Mesendoderm (in vitro differentiated cells): Measurements from ENCODE around the gene IL17REL.

Experiments used
- DNase-seq: peaks from one replicate; pipeline ENCODE4 v3.0.0; 2013
- H2AK5ac ChIP-seq: 2 replicates; pipeline ENCODE4 v1.6.1; 2013; ENCODE audit warnings: low read length, inconsistent platforms
- H2BK120ac ChIP-seq: 2 replicates; pipeline ENCODE4 v1.6.1; 2013; ENCODE audit warnings: low read depth, mild to moderate bottlenecking, low read length, moderate library complexity, mixed read lengths
- H2BK15ac ChIP-seq: replicated peaks from 2 replicates; pipeline ENCODE4 v1.6.1; 2013; ENCODE audit warnings: low read depth, mild to moderate bottlenecking, moderate library complexity
- H2BK5ac ChIP-seq: 2 replicates; pipeline ENCODE4 v1.6.1; 2013; ENCODE audit warnings: low read length, inconsistent platforms
- H3K18ac ChIP-seq: 2 replicates; pipeline ENCODE4 v1.6.1; 2013; ENCODE audit warnings: mild to moderate bottlenecking, low read length, mixed read lengths
- H3K23ac ChIP-seq: one replicate; pipeline ENCODE4 v1.6.1; 2013; ENCODE audit warnings: low read length
- H3K27ac ChIP-seq: 2 replicates; pipeline ENCODE4 v1.5.1; 2013; ENCODE audit warnings: low read depth, mild to moderate bottlenecking, inconsistent platforms, low read length, moderate library complexity
- H3K27me3 ChIP-seq: 2 replicates; pipeline ENCODE4 v1.6.1; 2013; ENCODE audit warnings: low read length, control low read depth, mild to moderate bottlenecking, inconsistent platforms; ENCODE audit not compliant: insufficient read depth, poor library complexity
- H3K36me3 ChIP-seq: 2 replicates; pipeline ENCODE4 v1.6.1; 2013; ENCODE audit warnings: low read length, inconsistent platforms; ENCODE audit not compliant: control insufficient read depth, insufficient read depth
- H3K4ac ChIP-seq: one replicate; pipeline ENCODE4 v1.6.1; 2013; ENCODE audit warnings: low read depth, mild to moderate bottlenecking, low read length, moderate library complexity
- H3K4me1 ChIP-seq: 2 replicates; pipeline ENCODE4 v1.6.1; 2013; ENCODE audit warnings: low read depth, low read length, inconsistent platforms; ENCODE audit not compliant: control insufficient read depth
- H3K4me2 ChIP-seq: 2 replicates; pipeline ENCODE4 v1.6.1; 2013; ENCODE audit warnings: low read length
- H3K4me3 ChIP-seq: 2 replicates; pipeline ENCODE4 v1.5.1; 2013; ENCODE audit warnings: mild to moderate bottlenecking, low read length
- H3K56ac ChIP-seq: one replicate; pipeline ENCODE4 v1.6.1; 2013; ENCODE audit warnings: low read length
- H3K79me1 ChIP-seq: 2 replicates; pipeline ENCODE4 v1.6.1; 2013; ENCODE audit warnings: low read length, inconsistent platforms
- H3K79me2 ChIP-seq: 2 replicates; pipeline ENCODE4 v1.6.1; 2013; ENCODE audit warnings: mild to moderate bottlenecking, low read length; ENCODE audit not compliant: control insufficient read depth, insufficient read depth
- H3K9ac ChIP-seq: 2 replicates; pipeline ENCODE4 v1.6.1; 2013; ENCODE audit warnings: low read length, inconsistent platforms
- H4K5ac ChIP-seq: one replicate; pipeline ENCODE4 v1.6.1; 2013; ENCODE audit warnings: low read length
- H4K8ac ChIP-seq: one replicate; pipeline ENCODE4 v1.6.1; 2013; ENCODE audit warnings: low read depth, mild to moderate bottlenecking, control low read depth, low read length, moderate library complexity
- WGBS: extraction: QIAGEN DNeasy Blood & Tissue Kit; methylation state at CpG from one replicate; pipeline ENCODE4 v1.1.7; 2013; ENCODE audit warnings: low lambda C conversion rate, missing lambda C conversion rate; ENCODE audit not compliant: insufficient coverage; ENCODE audit errors: extremely low coverage; 5-methylcytosine and 5-hydroxymethylcytosine counted together

Gene IL17REL

DNA sequence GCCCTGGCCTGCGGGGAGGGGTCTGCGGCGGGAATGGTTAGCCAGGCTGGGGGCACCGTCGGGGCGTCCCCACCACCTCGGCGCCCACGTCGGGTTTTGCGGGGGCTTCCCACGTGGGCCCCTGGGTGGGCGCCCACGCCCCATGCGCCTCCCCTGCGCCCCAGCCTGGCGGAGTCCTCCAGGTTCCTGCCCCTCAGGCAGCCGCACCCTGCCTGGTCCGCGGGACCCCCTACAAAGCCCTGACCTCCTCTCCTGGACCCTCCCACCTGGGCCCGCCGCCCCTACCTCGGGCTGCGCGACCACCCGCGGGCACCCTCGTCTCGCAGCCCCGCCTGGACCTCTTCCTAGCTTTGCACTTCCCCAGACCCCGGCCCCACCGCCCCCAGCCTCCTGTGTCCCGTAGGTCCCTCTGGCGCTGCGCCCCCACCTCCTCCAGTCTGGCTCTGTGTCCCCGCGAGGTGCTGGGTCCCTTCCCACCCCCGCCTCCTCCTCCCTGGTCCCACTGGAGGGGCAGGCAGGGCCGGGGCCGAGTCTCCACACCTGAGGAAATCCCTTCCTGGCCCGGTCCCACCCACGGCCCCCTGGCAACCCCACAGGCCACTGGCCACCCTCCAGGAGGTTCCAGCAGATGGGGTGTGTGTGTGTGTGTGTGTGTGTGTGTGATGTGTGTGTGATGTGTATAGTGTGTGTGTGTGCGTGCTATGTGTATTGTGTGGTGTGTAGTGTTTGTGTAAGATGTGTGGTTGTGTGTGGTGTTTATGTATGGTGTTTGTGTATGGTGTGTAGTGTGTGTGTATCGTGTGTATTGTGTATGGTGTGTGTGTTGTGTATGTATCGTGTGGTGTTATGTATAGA is 40.2 kb downstream of the IL17REL start:
- Histone ChIP-seq H3K56ac (no peak overlapping the region), H3K18ac (no peak overlapping the region), H3K79me2 (no peaks in the 10 kb centered on the region), H3K79me1 (no peaks in the 10 kb centered on the region), H2BK15ac (no peak overlapping the region), H3K4me1 (no peaks in the 10 kb centered on the region), H4K5ac (no peak overlapping the region), H3K4me3 (no peak overlapping the region), H3K27me3 (peaks cover 6% of the 10 kb centered on the region), H3K23ac (no peak overlapping the region), H3K4ac (no peak overlapping the region), H3K4me2 (no peak overlapping the region), H2BK120ac (no peak overlapping the region), H2AK5ac (no peak overlapping the region), H3K36me3 (no peaks in the 10 kb centered on the region), H2BK5ac (no peak overlapping the region), H3K9ac (no peak overlapping the region), H4K8ac (no peak overlapping the region), H3K27ac (no peak overlapping the region)
- 100% methylated on average over 3 of the region's 45 CpGs for WGBS
- no peak for DNase-seq

DNA sequence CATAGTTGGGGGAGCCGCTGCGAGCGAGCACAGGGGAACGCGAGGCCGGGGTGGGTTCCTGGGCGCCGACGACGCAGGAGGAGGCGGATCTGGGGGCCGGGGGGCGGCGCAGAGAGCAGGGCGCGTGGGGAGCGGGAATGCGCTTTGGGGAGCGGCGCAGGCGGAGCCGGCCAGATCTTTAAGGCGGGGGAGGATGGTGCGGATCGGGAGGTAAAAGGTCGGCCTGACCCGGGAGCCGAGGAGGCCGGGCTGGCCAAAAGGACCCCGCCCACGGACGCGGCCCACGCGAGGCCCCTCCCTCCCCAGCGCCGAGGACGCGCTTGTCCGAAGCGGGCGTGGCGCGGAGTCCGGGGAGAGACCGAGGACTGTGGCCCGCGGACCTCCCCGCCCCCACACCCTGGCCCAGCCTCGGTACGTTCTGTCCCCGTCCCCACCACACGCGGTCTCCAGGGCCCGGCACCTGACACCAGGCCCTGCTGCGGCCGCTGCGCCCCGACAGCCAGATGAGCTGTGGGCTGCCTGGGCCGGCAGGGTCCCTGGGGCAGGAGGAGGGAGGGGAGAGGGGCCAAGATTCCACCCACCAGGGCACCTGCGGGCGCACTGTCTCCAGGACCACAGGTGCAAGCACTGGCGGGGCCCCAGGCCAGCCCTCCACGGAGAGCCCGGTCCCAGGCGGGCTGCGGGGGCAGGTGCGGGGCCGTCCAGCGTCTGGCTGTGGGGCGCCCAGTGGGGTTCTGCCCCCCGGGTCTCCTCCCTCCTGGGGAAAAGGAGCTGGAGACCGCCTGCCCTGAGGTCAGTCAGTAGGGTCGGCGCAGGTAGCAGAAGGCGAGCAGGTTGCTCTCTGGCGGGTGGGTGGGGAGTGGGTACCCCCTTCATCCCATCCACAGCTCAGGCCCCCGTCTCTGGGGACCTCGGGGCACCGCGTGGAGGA is 41.1 kb downstream of the IL17REL start:
- Histone ChIP-seq H4K5ac (no peak overlapping the region), H3K18ac (peak overlapping the region; percentile 11), H3K27me3 (peaks cover 6% of the 10 kb centered on the region), H4K8ac (no peak overlapping the region), H3K79me1 (no peaks in the 10 kb centered on the region), H2BK5ac (no peak overlapping the region), H3K56ac (peak overlapping the region; percentile 58), H3K9ac (peak overlapping the region; percentile 36), H3K23ac (no peak overlapping the region), H2BK15ac (no peak overlapping the region), H2BK120ac (no peak overlapping the region), H3K79me2 (no peaks in the 10 kb centered on the region), H2AK5ac (no peak overlapping the region), H3K4ac (no peak overlapping the region), H3K4me3 (no peak overlapping the region), H3K36me3 (no peaks in the 10 kb centered on the region), H3K4me1 (no peaks in the 10 kb centered on the region), H3K4me2 (peak overlapping the region; percentile 29), H3K27ac (no peak overlapping the region)
- no CpG with 5 or more reads among the region's 81 CpGs for WGBS
- no peak for DNase-seq

DNA sequence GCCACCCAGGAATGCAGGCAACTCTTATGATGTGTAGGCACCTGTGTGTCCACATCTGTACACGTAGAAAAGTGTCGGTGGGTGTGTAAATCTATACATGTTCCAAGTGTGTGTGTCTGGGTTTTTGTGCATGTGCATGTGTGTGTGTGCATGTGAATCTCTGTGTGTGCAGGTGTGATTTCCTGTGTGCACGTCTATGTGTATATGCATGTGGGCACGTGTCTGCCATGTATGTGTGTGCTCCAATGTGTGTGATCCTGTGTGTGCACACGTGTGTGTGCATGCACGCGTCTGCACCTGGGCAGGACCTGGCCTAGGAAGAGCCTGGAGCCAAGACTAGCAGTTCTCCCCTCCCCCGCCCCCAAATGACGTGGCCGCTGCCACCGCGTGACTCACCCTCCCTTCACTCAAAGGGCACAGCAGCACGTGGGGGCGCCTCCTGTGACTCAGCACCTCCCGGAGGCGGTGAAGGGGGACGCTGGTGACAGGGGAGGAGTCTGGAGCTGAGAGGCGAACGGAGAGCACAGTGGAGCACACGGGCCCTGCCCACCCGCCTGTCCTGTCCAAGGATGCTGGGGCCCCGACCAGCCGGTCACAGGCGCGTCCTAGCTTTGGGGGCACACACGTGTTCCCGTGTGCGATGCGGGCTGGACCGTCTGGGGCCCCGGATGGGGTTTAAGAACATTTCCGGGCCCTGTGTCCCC is 41.9 kb downstream of the IL17REL start:
- H4K5ac ChIP-seq: no peak overlapping the region
- no peak overlapping the region for H3K27ac ChIP-seq
- peak; percentile 98 for DNase-seq

DNA sequence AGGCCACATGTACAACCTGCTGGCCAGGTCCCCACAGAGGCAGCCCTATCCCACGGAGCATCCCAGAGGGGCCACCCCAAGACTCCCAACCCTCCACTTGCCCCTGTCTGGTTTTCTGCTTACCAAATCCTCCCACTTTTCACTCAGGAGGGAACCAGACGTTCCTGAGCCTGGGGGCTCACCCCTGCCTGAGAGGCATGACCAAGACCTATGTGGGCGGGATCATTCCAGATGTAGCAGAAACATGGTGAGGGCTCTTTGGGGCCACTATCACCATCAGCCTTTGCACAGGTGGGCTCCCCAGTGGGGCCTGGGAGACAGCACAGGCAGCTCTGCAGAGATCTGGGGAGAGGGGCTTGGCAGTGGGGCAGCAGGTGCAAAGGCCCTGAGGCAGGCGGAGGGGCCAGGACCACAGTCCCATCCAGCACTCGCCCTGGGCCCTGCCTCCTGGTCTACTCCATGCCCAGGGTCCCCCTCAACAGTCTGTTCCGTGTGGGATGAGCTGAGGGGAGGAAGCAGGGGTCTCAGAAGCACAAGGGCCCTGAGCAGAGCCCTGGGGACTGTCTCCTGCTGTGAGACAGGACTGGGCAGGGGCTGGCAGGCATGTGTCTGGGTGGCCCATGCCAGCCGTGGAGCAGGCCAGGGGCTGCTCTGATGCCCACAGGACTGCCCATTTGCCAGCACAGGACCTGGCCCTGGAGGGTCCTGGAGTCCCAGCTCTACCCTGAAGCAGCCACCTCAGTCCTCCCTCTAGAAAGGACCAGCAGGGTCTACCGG is 42.6 kb downstream of the IL17REL start:
- no peak overlapping the region for H2BK120ac ChIP-seq
- no peak overlapping the region for H2BK15ac ChIP-seq
- no peaks in the 10 kb centered on the region for H3K4me1 ChIP-seq
- no CpG with 5 or more reads among the region's 8 CpGs for WGBS
- H4K8ac ChIP-seq: no peak overlapping the region
- H3K27ac ChIP-seq: no peak overlapping the region
- H3K79me2 ChIP-seq: no peaks in the 10 kb centered on the region
- H4K5ac ChIP-seq: no peak overlapping the region
- H3K56ac ChIP-seq: no peak overlapping the region
- H3K23ac ChIP-seq: no peak overlapping the region
- H3K36me3 ChIP-seq: no peaks in the 10 kb centered on the region
- DNase-seq: no peak
- peaks cover 6% of the 10 kb centered on the region for H3K27me3 ChIP-seq
- H3K4me3 ChIP-seq: no peak overlapping the region
- no peak overlapping the region for H3K4me2 ChIP-seq
- H3K4ac ChIP-seq: no peak overlapping the region
- no peak overlapping the region for H2AK5ac ChIP-seq
- no peak overlapping the region for H3K18ac ChIP-seq
- H2BK5ac ChIP-seq: no peak overlapping the region
- no peaks in the 10 kb centered on the region for H3K79me1 ChIP-seq
- H3K9ac ChIP-seq: no peak overlapping the region

More for the DNA sequence above, 41.9 kb downstream of the IL17REL start:
- Histone ChIP-seq H3K36me3 (no peaks in the 10 kb centered on the region), H3K9ac (peak overlapping the region; percentile 36), H3K4me3 (no peak overlapping the region), H3K27me3 (peaks cover 6% of the 10 kb centered on the region), H2BK15ac (no peak overlapping the region), H3K23ac (no peak overlapping the region), H3K79me2 (no peaks in the 10 kb centered on the region), H3K4ac (no peak overlapping the region), H2AK5ac (peak overlapping the region; percentile 48), H3K56ac (peak overlapping the region; percentile 58), H4K8ac (no peak overlapping the region), H3K4me1 (no peaks in the 10 kb centered on the region), H2BK5ac (no peak overlapping the region), H3K18ac (peak overlapping the region; percentile 11), H3K79me1 (no peaks in the 10 kb centered on the region), H3K4me2 (peak overlapping the region; percentile 29), H2BK120ac (no peak overlapping the region)
- no CpG with 5 or more reads among the region's 32 CpGs for WGBS
